Smooth muscle cell (in vitro differentiated cells): Measurements from ENCODE around the gene EIF3J. TPM values are rescaled to one million over a fixed set of nuclear protein-coding genes. Genes with fewer than 3 reads are reported as not detected.

ENCODE experiments used
- DNase-seq: peaks from one replicate; lab custom pipeline; 2025; ENCODE audit not compliant: unreplicated experiment; lab: John Stamatoyannopoulos, UW
- H2AFZ ChIP-seq: fragments of 200-600 bp; sonication (generic); 2 replicates; pipeline ENCODE4 v1.6.0; 2016; ENCODE audit warnings: antibody characterized with exemption, low read depth, mild to moderate bottlenecking
- H3F3A ChIP-seq: fragments of 200-600 bp; sonication (generic); 2 replicates; pipeline ENCODE4 v1.6.0; 2017; ENCODE audit warnings: antibody characterized with exemption, low read depth
- H3K27ac ChIP-seq: fragments of 200-600 bp; sonication (generic); 2 replicates; pipeline ENCODE4 v1.5.1; 2016; ENCODE audit warnings: low read depth, mild to moderate bottlenecking
- H3K27me3 ChIP-seq: fragments of 200-600 bp; sonication (generic); 2 replicates; pipeline ENCODE4 v1.6.1; 2016; ENCODE audit warnings: low read depth, mild to moderate bottlenecking
- H3K36me3 ChIP-seq: fragments of 200-600 bp; sonication (generic); 2 replicates; pipeline ENCODE4 v1.5.1; 2016; ENCODE audit warnings: low read depth
- H3K4me1 ChIP-seq: fragments of 200-600 bp; sonication (generic); 2 replicates; pipeline ENCODE4 v1.5.1; 2016; ENCODE audit warnings: low read depth
- H3K4me2 ChIP-seq: fragments of 200-600 bp; sonication (generic); 2 replicates; pipeline ENCODE4 v1.6.0; 2016; ENCODE audit warnings: mild to moderate bottlenecking
- H3K4me3 ChIP-seq: fragments of 200-600 bp; sonication (generic); 2 replicates; pipeline ENCODE4 v1.5.1; 2016; ENCODE audit warnings: mild to moderate bottlenecking
- H3K79me2 ChIP-seq: fragments of 200-600 bp; sonication (generic); 2 replicates; pipeline ENCODE4 v1.6.0; 2016; ENCODE audit warnings: low read depth, mild to moderate bottlenecking
- H3K9ac ChIP-seq: fragments of 200-600 bp; sonication (generic); 2 replicates; pipeline ENCODE4 v1.6.0; 2016; ENCODE audit warnings: low read depth
- H3K9me3 ChIP-seq: fragments of 200-600 bp; sonication (generic); replicated peaks from 2 replicates; pipeline ENCODE4 v1.5.1; 2016; ENCODE audit warnings: low read depth
- H4K20me1 ChIP-seq: fragments of 200-600 bp; sonication (generic); 2 replicates; pipeline ENCODE4 v1.6.0; 2016; ENCODE audit warnings: low read depth
- WGBS: methylation state at CpG from one replicate; pipeline ENCODE4 v1.1.7; 2016; ENCODE audit warnings: low lambda C conversion rate; 5-methylcytosine and 5-hydroxymethylcytosine counted together
- polyA plus RNA-seq: library from polyadenylated mRNA; unstranded; fragments of >200 nt; fragmentation: Nextera tagmentation; extraction: Ambion mirVana; gene quantifications from 2 replicates; pipeline ENCODE4 v1.2.1, GENCODE V29; 2016
- total RNA-seq: library from RNA; depleted of rRNA; stranded (reverse); fragments of >200 nt; gene quantifications from 2 replicates; pipeline ENCODE4 v1.2.3, GENCODE V29; 2014
- TF ChIP-seq, protein P1 (sequence below): fragments of 200-600 bp; sonication (generic); IDR thresholded peaks from 2 replicates; pipeline ENCODE4 v1.5.1; 2017; ENCODE audit warnings: borderline replicate concordance, mild to moderate bottlenecking, antibody characterized with exemption; ENCODE audit not compliant: insufficient read depth, poor library complexity, severe bottlenecking

The EIF3J gene
- total and polyA plus RNA-seq, 2 experiments from 2014 or later, result 28.7 to 62.3 TPM

DNA sequence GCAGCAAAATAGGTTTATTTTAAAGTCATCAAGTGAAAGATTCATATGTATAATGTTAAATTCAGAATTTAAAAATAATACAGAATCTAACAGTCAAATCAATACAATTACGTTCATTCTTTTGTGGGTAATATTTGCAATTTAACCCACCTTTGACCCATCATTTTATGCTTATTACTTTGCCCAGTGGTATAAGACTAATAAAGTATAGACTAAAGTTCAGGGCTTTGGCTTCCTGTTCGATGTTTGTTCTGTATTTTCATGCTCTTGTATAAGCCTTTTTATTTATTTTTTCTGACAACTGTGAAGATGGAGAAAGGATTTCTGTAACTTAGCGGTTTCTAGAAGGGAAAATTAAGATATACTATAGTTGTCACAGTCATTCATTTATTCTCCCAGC is 44.3 kb upstream of the EIF3J start:
- no peaks in the 10 kb centered on the region for H3F3A ChIP-seq
- no peaks in the 10 kb centered on the region for H3K27me3 ChIP-seq
- 98% methylated on average over 3 of the region's 3 CpGs for WGBS
- TF ChIP-seq, protein P1, sequence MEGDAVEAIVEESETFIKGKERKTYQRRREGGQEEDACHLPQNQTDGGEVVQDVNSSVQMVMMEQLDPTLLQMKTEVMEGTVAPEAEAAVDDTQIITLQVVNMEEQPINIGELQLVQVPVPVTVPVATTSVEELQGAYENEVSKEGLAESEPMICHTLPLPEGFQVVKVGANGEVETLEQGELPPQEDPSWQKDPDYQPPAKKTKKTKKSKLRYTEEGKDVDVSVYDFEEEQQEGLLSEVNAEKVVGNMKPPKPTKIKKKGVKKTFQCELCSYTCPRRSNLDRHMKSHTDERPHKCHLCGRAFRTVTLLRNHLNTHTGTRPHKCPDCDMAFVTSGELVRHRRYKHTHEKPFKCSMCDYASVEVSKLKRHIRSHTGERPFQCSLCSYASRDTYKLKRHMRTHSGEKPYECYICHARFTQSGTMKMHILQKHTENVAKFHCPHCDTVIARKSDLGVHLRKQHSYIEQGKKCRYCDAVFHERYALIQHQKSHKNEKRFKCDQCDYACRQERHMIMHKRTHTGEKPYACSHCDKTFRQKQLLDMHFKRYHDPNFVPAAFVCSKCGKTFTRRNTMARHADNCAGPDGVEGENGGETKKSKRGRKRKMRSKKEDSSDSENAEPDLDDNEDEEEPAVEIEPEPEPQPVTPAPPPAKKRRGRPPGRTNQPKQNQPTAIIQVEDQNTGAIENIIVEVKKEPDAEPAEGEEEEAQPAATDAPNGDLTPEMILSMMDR, result no peak
- no peak overlapping the region for H3K9ac ChIP-seq
- DNase-seq, result no peak
- no peak overlapping the region for H3K4me3 ChIP-seq
- H4K20me1 ChIP-seq, result peaks cover 21% of the 10 kb centered on the region
- no peaks in the 10 kb centered on the region for H3K79me2 ChIP-seq
- H3K36me3 ChIP-seq, result peaks cover 6% of the 10 kb centered on the region
- no peak overlapping the region for H2AFZ ChIP-seq
- no peak overlapping the region for H3K4me2 ChIP-seq
- H3K4me1 ChIP-seq, result no peaks in the 10 kb centered on the region
- no peaks in the 10 kb centered on the region for H3K9me3 ChIP-seq
- no peak overlapping the region for H3K27ac ChIP-seq

DNA sequence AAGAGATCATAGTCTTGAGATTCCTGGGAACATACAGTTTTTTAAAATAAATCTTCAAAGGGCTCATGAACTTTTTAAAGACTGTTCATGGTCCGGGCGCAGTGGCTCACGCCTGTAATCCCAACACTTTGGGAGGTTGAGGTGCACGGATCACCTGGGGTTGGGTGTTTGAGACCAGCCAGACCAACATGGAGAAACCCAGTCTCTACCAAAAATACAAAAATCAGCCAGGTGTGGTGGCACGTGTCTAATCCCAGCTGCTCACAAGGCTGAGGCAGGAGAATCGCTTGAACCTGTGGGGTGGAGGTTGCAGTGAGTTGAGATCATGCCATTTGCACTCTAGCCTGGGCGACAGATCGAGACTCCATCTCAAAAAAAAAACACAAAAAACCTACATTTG is 41.4 kb upstream of the EIF3J start:
- H3K4me3 ChIP-seq, result no peak overlapping the region
- no peak overlapping the region for H2AFZ ChIP-seq
- H3K9me3 ChIP-seq, result no peaks in the 10 kb centered on the region
- no peak overlapping the region for H3K9ac ChIP-seq
- H3K27ac ChIP-seq, result no peak overlapping the region
- DNase-seq, result no peak
- H3K4me1 ChIP-seq, result no peaks in the 10 kb centered on the region
- H3K4me2 ChIP-seq, result no peak overlapping the region
- peaks cover 4% of the 10 kb centered on the region for H4K20me1 ChIP-seq
- peaks cover 9% of the 10 kb centered on the region for H3K36me3 ChIP-seq
- TF ChIP-seq, protein P1, result no peak
- no peaks in the 10 kb centered on the region for H3K27me3 ChIP-seq
- H3F3A ChIP-seq, result no peaks in the 10 kb centered on the region
- H3K79me2 ChIP-seq, result no peaks in the 10 kb centered on the region
- WGBS, result 99% methylated on average over 8 of the region's 8 CpGs

DNA sequence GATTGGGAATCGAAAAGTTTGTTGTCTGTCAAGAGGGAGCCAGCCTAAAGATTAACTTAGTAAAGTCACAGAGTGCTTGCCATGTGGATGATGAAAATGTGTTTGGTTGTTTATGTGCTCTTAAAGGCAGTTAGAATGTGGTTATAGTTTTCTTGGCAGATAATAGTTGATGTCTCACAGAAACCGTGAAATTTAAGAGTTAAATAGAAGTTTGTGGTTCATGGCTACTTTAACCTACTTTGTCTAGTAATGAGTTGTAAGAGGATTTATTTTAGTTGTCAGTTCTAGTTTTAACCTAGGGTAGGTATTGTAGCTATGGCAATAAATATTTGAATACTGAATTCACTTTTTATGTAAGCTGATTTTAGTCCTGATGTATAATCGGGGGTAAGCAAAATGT is 36.4 kb upstream of the EIF3J start:
- H3K4me2 ChIP-seq, result no peak overlapping the region
- H3F3A ChIP-seq, result no peaks in the 10 kb centered on the region
- no peak overlapping the region for H3K4me3 ChIP-seq
- H4K20me1 ChIP-seq, result peaks cover 16% of the 10 kb centered on the region
- TF ChIP-seq, protein P1, result no peak
- H2AFZ ChIP-seq, result no peak overlapping the region
- H3K9ac ChIP-seq, result no peak overlapping the region
- no peak overlapping the region for H3K27ac ChIP-seq
- no peaks in the 10 kb centered on the region for H3K9me3 ChIP-seq
- H3K36me3 ChIP-seq, result peaks cover 5% of the 10 kb centered on the region
- H3K27me3 ChIP-seq, result no peaks in the 10 kb centered on the region
- H3K79me2 ChIP-seq, result no peaks in the 10 kb centered on the region
- WGBS, result 96% methylated on average over 3 of the region's 3 CpGs
- DNase-seq, result no peak
- no peaks in the 10 kb centered on the region for H3K4me1 ChIP-seq

DNA sequence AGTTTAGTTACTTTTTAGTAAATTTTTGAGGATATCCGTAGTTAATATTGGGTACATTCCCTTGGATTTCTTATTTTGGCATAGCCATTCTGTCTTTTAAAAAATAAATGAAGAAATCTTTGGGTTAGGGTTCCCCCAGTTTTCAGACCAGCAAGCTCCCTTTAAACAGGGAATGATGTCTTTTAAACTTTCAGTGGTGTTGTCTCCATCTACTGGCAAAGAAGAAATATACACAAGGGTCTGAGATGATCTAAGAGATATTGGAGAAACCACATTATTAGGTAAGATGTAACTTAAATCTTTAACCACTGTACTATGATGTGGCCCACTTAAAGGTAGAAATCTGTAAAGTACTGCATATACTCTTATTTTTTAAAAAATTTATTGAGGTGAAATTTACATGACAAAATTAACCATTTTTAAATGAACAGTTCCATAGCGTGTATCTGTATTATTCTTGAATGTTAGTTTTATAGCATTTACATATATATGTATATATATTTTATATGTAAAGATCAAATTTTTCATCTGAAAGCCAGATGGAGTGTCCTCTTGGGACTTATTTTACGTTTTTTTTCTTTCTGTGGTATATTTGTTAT is 35.1 kb upstream of the EIF3J start:
- DNase-seq, result no peak
- Histone ChIP-seq H3F3A (no peaks in the 10 kb centered on the region), H2AFZ (no peak overlapping the region), H3K4me2 (no peak overlapping the region), H3K79me2 (no peaks in the 10 kb centered on the region), H3K36me3 (peaks cover 5% of the 10 kb centered on the region), H3K4me1 (no peaks in the 10 kb centered on the region), H4K20me1 (peaks cover 12% of the 10 kb centered on the region), H3K9ac (no peak overlapping the region), H3K27ac (no peak overlapping the region), H3K27me3 (no peaks in the 10 kb centered on the region), H3K9me3 (no peaks in the 10 kb centered on the region), H3K4me3 (no peak overlapping the region)
- TF ChIP-seq, protein P1, result peak; percentile 52
- WGBS, result 85% methylated on average over 3 of the region's 3 CpGs
